NT2/D1 (cell line): ENCODE results near the gene STPG4.
"Not testable (repeated sequence)": the region's sequence is repeated elsewhere in the genome, so short reads cannot be mapped to it uniquely, and the experiment has no call there.

Experiments used
- DNase-seq: peaks from one replicate; pipeline ENCODE4 v3.0.0-alpha.2; 2011; ENCODE audit warnings: low read depth, low spot score
- H3K27me3 ChIP-seq: 2 replicates; pipeline ENCODE4 v1.6.0; 2011; ENCODE audit warnings: mild to moderate bottlenecking; ENCODE audit not compliant: insufficient read length, insufficient read depth
- H3K36me3 ChIP-seq: 2 replicates; pipeline ENCODE4 v1.6.1; 2011; ENCODE audit warnings: mild to moderate bottlenecking, low read length, mixed read lengths; ENCODE audit not compliant: insufficient read depth, insufficient read length
- H3K4me1 ChIP-seq: 2 replicates; pipeline ENCODE4 v1.5.1; 2011; ENCODE audit not compliant: insufficient read depth, insufficient read length
- H3K4me3 ChIP-seq: 2 replicates; pipeline ENCODE4 v1.5.1; 2011; ENCODE audit warnings: low read depth; ENCODE audit not compliant: insufficient read length
- H3K9ac ChIP-seq: 2 replicates; pipeline ENCODE4 v1.6.0; 2011; ENCODE audit warnings: low read depth; ENCODE audit not compliant: insufficient read length
- H3K9me3 ChIP-seq: 2 replicates; pipeline ENCODE4 v1.5.1; 2011; ENCODE audit warnings: mild to moderate bottlenecking, low read length; ENCODE audit not compliant: insufficient read depth
- SUZ12 ChIP-seq: IDR thresholded peaks from 2 replicates; pipeline ENCODE4 v1.6.1; 2011; ENCODE audit not compliant: insufficient read length, insufficient read depth; ENCODE audit errors: extremely low read depth
- YY1 ChIP-seq: IDR thresholded peaks from 2 replicates; pipeline ENCODE4 v1.6.1; 2011; ENCODE audit not compliant: insufficient read length, insufficient read depth
- ZNF274 ChIP-seq: IDR thresholded peaks from 2 replicates; pipeline ENCODE4 v1.6.1; 2011; ENCODE audit warnings: mild to moderate bottlenecking, low read depth, low read length

STPG4 gene

DNA sequence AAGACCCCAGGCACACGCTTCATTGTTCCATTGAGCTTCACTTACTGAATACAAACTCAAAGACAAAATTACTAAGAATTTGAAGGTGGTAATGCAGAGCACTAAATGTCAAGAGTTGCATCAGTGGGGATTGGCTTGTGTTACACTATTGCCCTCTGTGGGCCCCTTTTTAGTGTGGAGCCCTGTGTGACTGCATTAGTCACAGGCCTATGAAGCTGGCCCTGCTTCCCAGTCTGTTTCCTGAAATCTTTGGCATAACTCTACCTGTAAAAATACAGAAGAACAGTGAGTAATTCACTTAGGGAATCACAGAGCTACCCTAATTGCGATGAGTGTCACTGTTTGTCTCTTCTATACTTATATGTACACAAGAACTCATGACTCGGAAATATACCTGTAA is 40.0 kb upstream of the STPG4 start:
- Histone ChIP-seq H3K4me1 (peaks cover 5% of the 10 kb centered on the region), H3K36me3 (no peaks in the 10 kb centered on the region), H3K27me3 (no peaks in the 10 kb centered on the region), H3K9me3 (no peaks in the 10 kb centered on the region), H3K4me3 (no peak overlapping the region), H3K9ac (no peak overlapping the region)
- TF ChIP-seq SUZ12 (no peak), ZNF274 (no peak), YY1 (no peak)
- DNase-seq: no peak

- H3K4me3 ChIP-seq: no peak overlapping the region
- H3K27me3 ChIP-seq: no peaks in the 10 kb centered on the region
- no peak for DNase-seq
- TF ChIP-seq YY1 (no peak), SUZ12 (no peak), ZNF274 (no peak)
- H3K36me3 ChIP-seq: no peaks in the 10 kb centered on the region
- peaks cover 5% of the 10 kb centered on the region for H3K4me1 ChIP-seq
- H3K9me3 ChIP-seq: no peaks in the 10 kb centered on the region
- no peak overlapping the region for H3K9ac ChIP-seq
Measured at GRCh38 chr2:47194410-47194809, 39.3 kb upstream of the STPG4 start.

GRCh38 chr2:47193607-47194006 is 38.5 kb upstream of the STPG4 start:
- Histone ChIP-seq H3K4me3 (no peak overlapping the region), H3K9me3 (no peaks in the 10 kb centered on the region), H3K4me1 (peaks cover 5% of the 10 kb centered on the region), H3K36me3 (no peaks in the 10 kb centered on the region), H3K9ac (no peak overlapping the region), H3K27me3 (no peaks in the 10 kb centered on the region)
- no peak for TF ChIP-seq YY1
- TF ChIP-seq SUZ12: no peak
- no peak for TF ChIP-seq ZNF274
- DNase-seq: no peak

GRCh38 chr2:47190188-47190881 is 35.2 kb upstream of the STPG4 start:
- H3K9me3 ChIP-seq: no peaks in the 10 kb centered on the region
- no peak overlapping the region for H3K9ac ChIP-seq
- no peak overlapping the region for H3K4me3 ChIP-seq
- DNase-seq: no peak
- peaks cover 5% of the 10 kb centered on the region for H3K4me1 ChIP-seq
- H3K36me3 ChIP-seq: no peaks in the 10 kb centered on the region
- TF ChIP-seq ZNF274: no peak
- no peak for TF ChIP-seq YY1
- no peak for TF ChIP-seq SUZ12
- no peaks in the 10 kb centered on the region for H3K27me3 ChIP-seq

- Histone ChIP-seq H3K9ac (no peak overlapping the region), H3K4me1 (peaks cover 5% of the 10 kb centered on the region), H3K4me3 (no peak overlapping the region), H3K9me3 (no peaks in the 10 kb centered on the region), H3K36me3 (no peaks in the 10 kb centered on the region), H3K27me3 (no peaks in the 10 kb centered on the region)
- no peak for DNase-seq
- TF ChIP-seq YY1 (no peak), ZNF274 (no peak), SUZ12 (no peak)
Measured at GRCh38 chr2:47189635-47190034, 34.5 kb upstream of the STPG4 start.

GRCh38 chr2:47187069-47187468 is 32.0 kb upstream of the STPG4 start:
- Histone ChIP-seq H3K4me3 (no peak overlapping the region), H3K4me1 (peaks cover under 1% of the 10 kb centered on the region), H3K36me3 (no peaks in the 10 kb centered on the region), H3K9me3 (no peaks in the 10 kb centered on the region), H3K27me3 (no peaks in the 10 kb centered on the region), H3K9ac (no peak overlapping the region)
- TF ChIP-seq SUZ12: no peak
- DNase-seq: no peak

- no peaks in the 10 kb centered on the region for H3K9me3 ChIP-seq
- no peak for TF ChIP-seq ZNF274
- TF ChIP-seq SUZ12: no peak
- no peak for TF ChIP-seq YY1
- no peaks in the 10 kb centered on the region for H3K4me1 ChIP-seq
- no peak overlapping the region for H3K4me3 ChIP-seq
- no peaks in the 10 kb centered on the region for H3K36me3 ChIP-seq
- no peaks in the 10 kb centered on the region for H3K27me3 ChIP-seq
- no peak overlapping the region for H3K9ac ChIP-seq
- DNase-seq: no peak
Measured at GRCh38 chr2:47186351-47186750, 31.2 kb upstream of the STPG4 start.

DNA sequence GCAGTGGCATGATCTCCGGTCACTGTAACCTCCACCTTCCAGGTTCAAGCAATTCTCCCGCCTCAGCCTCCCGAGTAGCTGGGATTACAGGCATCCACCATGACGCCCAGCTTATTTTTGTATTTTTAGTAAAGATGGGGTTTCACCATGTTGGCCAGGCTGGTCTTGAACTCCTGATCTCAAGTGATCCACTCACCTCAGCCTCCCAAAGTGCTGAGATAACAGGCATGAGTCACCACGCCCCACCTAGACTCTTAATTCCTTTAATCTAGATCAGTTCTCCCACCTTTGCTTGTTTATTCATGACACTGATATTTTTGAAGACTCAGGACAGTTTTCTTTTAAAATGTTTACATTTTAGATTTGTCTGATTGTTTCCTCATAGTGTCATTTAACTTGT is 30.0 kb upstream of the STPG4 start:
- not testable (repeated sequence) for H3K9me3 ChIP-seq, H3K27me3 ChIP-seq, H3K9ac ChIP-seq, H3K4me3 ChIP-seq, H3K36me3 ChIP-seq, DNase-seq, H3K4me1 ChIP-seq
